GM19395 (cell line): ENCODE results near the gene DUSP3.

Experiments
- ATAC-seq: cut with Tn5 transposase; IDR thresholded peaks from one replicate; pipeline ENCODE4 v1.9.1; 2021; ENCODE audit warnings: mild to moderate bottlenecking, moderate library complexity; ENCODE audit not compliant: unreplicated experiment

The DUSP3 gene

DNA sequence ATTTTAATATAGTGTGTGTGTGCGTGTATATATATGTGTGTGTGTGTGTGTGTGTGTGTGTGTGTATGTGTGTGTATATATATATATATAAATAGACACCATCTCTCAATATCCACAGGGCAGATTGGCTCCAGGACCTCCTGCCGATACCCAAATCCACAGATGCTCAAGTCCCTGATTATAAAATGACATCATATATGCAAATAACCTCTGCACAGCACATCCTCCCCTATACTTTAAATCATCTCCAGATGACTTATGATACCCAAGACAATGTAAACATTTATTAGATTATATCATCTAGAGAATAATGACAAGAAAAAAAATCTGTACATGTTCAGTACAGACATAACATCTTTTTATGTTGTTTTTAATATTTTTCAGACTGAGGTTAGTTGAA is 7.8 kb downstream of the DUSP3 start:
- ATAC-seq = no peak

DNA sequence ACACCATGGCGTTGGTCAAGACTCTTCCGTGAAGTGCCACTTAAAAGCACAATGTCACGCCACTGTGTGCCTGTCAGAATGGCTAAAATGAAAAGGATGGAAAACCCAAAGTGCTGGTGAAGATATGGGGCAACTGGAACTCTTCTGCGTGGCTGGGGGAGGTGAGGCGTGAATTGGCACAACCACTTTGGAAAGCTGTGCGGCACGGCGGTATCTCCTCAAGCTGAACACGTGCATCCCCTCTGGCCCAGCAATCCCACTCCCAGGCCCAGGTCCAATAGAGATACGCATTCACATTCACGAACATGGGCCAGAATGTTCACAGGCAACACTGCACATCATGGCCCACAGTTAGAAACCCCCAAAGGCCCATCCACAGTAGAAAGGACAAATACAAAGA is 8.9 kb downstream of the DUSP3 start:
- ATAC-seq = no peak

- no peak for ATAC-seq
Observed at GRCh38 chr17:43769426-43769825, 9.4 kb downstream of the DUSP3 start.

DNA sequence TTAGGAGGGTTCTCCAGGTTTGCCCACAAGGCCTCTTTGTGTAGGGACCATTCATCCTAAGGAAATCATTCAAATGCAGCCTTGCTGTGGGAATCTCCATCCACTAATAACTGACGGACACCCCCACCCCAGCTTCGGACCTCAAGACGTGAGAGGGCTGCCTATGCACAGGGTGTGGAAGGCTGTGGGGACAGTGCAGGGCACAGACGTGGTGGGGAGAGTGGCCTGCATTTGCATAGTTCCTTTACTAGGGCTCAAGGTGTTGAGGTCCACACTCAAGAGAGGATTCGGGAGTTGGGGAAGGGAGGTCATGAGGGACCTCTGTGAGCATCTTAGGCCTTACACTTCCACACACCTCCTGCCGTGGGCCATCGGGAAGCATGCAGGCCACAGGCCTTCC is 9.8 kb downstream of the DUSP3 start:
- ATAC-seq = no peak

DNA sequence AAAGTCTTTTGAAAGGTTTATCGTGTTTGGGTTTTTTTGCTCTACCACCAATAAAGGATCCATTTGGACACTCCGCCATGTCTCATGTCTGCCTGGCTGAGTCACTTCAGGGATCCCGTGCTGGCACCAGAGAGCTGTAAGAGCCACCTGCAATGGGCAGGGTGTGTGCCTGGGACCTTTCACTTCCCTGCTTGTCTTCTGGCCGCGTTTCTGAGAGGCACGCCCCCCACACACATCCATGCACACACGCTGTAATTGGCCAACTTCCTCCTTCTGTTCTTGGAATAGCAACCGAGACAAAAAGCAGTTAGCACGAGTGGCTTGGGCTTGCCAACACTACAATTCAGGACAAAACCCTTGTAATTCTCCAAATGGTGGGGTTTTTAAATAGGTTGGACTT is 10.4 kb downstream of the DUSP3 start:
- ATAC-seq = no peak

DNA sequence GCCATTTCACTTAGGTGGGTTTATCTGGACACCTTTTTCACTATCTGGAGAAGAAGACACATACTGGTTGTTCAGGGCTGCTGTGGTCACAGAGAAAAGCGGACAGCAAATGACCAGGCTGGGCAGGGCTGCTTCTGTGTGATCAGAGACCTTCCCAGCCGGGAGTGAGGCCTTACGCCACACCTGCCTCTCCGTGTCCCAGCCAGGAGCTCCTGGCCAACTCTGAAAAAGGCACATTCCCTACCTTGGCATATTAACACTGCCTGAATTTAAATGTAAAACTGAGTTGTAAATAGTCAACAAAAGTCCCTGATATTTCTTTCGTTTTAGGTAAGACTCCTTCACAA is 11.1 kb downstream of the DUSP3 start:
- no peak for ATAC-seq

GRCh38 chr17:43767053-43767712 is 11.6 kb downstream of the DUSP3 start:
- ATAC-seq = no peak

DNA sequence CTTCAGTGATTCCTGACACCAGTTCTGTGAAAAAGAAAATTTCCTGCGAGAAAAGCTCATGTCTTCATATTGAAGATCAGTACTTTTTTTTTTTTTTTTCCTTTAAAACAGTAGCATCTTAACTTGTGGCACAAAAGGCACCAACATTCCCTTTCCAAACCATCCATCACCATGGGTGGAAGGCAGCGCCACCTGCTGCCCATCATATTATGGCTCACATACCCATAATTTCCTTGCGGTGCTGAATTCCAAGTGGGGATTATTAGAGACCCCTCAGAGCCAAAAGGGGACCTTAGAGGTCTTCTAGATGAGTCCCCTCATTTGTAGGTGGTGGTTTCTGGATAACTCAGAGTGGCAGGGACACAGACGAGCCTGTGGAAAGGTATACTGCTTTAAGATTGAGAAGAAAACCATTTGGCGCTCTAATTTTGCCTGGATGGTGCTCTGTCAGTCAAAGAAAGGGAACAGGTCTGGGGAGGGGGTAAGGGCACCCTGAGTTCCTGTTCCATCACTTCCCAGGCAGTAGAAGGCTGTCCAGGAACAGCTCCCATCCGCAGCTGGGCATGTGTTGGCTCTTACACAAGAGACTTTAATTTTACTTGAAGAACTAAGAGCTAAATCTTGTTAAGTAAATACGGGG is 12.2 kb downstream of the DUSP3 start:
- ATAC-seq = no peak

- ATAC-seq = no peak
Observed at GRCh38 chr17:43760254-43760852, 18.4 kb downstream of the DUSP3 start.

DNA sequence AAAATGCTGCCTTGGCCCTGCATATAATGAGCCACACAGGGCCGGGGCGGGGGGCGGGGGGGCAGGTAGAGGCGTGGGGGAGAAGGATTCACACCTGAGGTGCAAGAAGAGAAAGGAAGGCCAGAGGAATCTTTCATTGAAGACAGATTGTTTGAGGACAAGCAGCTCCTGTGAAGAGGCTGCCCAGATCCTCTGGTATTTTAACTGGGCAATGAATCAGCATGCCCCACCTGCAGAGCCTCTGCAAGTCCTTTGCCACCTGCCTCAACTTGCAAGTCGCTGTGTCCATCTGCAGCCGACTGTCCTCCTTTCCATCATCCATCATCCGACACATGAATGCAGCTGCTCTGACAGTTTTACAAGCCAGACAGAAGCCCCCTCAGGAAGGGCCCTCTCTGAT is 18.9 kb downstream of the DUSP3 start:
- ATAC-seq = no peak

DNA sequence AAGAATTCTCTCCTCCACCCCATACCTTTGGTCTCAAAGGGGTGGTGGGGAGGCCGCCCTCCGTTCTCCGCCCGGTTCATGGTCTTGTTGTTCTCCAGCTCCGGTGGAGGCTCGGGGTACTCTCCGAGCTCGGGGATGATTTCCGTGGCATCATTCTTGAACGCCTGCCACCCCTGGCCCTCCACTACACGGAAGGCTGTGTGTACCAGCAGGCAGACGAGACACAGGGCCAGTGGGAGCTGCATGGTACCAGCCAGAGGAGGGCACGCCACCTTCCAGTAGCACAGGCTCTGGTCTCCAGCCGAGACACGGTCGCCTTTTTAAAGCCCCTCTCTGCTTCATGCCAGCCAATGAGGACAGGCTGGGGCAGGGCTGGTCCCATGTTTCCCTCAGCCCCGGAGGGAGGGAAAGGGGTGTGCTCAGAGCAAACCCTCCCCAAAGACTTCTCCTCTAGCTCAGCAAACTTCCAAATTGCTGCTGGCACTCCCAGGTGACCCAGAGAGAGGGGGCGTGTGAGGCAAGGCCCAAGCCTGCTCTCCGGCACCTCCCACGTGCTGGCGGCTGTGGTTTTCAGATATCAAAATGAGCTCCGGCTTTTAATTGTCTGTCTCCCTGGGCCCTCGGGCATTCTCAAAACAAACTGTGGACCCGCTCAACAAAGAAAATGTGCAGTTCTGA is 20.1 kb downstream of the DUSP3 start, which contains the start of gene SOST:
SOST (minus strand) TSS at position 295 of the 678 bp plus-strand sequence; CDS start at position 245, 50 bp downstream.
- no peak for ATAC-seq

GRCh38 chr17:43758086-43758485 is 20.7 kb downstream of the DUSP3 start:
- ATAC-seq = no peak

DNA sequence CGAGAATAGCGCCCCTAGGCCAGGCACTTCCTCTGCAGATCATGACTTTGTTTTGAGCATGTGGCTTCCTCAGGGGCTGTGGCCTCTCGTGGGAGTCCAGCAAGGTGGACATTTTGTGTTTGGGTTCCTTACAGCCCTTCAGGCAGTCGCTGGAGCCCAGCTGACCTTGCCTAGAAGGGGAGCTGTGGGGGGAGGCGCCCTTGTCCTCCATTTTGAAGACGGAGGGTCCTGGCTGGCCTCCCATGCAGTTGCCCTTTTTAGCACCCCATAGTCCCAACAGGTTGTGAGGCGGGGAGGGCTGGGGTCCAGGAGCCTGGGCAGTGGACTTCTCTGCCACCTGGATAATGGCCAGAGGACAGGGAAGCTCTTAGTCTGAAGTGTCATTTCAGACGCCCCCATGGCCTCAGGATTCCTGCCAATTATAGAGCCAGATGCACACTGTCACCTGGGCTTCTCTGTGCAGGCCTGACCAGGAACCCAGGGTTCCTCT is 21.6 kb downstream of the DUSP3 start:
- ATAC-seq = no peak

GRCh38 chr17:43756201-43756600 is 22.6 kb downstream of the DUSP3 start:
- no peak for ATAC-seq

GRCh38 chr17:43755389-43755875 is 23.3 kb downstream of the DUSP3 start:
- ATAC-seq = no peak

- no peak for ATAC-seq
Observed at GRCh38 chr17:43754947-43755346, 23.8 kb downstream of the DUSP3 start.

GRCh38 chr17:43753493-43754129 is 25.2 kb downstream of the DUSP3 start:
- no peak for ATAC-seq

DNA sequence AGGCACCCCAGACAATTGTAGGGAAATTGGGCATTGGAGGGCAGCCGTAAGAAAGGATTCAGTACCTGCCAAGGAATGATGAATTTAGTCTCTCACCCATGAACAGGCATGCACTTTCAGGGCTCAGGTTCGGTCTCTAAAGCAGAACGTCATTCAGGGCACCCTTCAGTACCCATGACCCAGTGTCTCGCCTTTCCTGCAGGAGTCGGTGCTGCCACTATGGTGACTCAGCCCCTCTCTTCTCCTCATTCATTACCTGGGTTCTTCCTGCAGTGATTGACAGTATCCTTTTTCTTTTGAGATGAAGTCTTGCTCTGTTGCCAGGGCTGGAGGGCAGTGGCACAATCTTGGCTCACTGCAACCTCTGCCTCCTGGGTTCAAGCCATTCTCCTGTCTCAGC is 28.6 kb downstream of the DUSP3 start:
- ATAC-seq = no peak

DNA sequence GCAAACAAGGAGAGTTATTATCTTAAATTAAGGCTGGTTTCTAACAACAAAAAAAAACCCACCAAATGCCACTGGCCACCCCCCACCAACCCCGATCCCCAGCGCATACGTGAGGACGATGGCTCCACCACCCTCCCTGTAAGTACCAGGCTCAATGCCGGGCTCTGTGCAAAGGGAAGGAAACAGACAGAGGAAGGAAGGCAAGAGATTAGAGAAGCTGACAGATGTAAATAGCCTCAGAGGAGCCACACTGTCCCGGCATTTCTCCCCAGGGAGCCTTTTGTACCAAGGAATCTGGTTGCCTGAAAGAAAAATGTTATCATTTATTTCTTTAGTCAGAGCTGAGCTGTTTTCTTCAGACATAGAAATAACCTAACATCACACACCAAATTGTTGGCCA is 33.2 kb downstream of the DUSP3 start:
- no peak for ATAC-seq

DNA sequence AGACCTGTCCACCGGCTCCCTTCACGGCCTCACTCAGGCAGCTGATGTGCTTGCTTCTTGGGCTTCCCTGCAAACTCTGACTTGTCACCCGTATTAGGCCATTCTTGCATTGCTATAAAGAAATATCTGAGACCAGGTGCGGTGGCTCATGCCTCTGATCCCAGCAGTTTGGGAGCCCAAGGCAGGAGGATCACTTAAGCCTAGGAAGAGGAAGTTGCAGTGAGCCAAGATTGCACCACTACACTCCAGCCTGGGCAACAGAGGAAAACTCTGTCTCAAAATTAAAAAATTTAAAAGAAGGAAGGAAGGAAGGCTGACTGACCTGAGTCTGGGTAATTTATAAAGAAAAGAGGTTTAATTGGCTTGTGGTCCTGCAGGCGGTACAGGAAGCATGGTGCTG is 37.1 kb downstream of the DUSP3 start:
- ATAC-seq = no peak

DNA sequence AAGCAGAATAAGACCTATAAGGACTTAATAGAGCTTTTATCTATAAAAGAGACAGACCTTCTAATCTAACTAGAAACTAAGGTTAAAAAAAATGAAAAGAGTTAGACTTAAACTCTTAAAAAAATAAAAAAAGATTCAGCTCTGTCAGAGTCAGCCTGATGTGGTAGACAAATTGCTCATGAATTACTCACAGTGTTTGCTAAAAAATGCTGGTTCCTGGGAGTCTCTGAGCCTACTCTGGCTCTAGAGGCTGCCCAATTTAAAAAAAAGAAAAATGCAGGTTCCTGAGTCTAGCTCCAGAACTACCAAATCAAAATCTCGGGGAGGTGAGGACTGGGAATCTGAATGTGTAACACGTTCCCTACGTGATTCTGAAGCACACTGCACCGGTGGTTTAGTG is 38.2 kb downstream of the DUSP3 start:
- ATAC-seq = no peak
